NOMO-1 treated with dmso at 0.1 percent for 144 hours (cell line): ENCODE data around the gene KRTAP9-3.
"Not testable (repeated sequence)": the region's sequence is repeated elsewhere in the genome, so short reads cannot be mapped to it uniquely, and the experiment has no call there.

ENCODE experiments used
- DNase-seq: peaks from one replicate; lab custom pipeline; 2025; ENCODE audit not compliant: unreplicated experiment; lab: John Stamatoyannopoulos, UW

KRTAP9-3 gene

GRCh38 chr17:41232399-41233105 is at the start of gene KRTAP9-3:
TSS of gene KRTAP9-3 (plus strand) at chr17:41232449. CDS start at chr17:41232502, 53 bp downstream.
- not testable (repeated sequence) for DNase-seq

DNA sequence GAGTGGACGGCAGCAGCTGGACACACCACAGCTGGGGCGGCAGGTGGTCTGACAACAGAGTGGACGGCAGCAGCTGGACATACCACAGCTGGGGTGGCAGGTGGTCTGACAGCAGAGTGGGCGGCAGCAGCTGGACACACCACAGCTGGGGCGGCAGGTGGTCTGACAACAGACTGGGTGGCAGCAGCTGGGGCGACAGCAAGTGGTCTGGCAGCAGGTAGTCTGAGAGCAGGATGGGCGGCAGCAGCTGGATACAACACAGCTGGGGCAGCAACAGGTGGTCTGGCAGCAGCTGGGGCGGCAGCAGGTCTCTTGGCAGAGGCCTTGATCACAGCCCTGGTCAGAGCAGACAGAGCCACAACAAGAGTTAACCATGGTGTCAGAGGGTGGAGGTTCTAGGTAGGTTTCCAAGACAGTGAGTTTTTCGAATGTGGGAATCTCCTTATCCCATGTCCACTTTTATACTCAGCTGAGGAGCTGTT is 47.7 kb upstream of the KRTAP9-3 start, which contains the start of gene KRTAP4-1:
Gene KRTAP4-1 (minus strand): TSS at position 432 of the 482 bp plus-strand sequence. CDS start 57 bp downstream, at position 375.
- DNase-seq = no peak

DNA sequence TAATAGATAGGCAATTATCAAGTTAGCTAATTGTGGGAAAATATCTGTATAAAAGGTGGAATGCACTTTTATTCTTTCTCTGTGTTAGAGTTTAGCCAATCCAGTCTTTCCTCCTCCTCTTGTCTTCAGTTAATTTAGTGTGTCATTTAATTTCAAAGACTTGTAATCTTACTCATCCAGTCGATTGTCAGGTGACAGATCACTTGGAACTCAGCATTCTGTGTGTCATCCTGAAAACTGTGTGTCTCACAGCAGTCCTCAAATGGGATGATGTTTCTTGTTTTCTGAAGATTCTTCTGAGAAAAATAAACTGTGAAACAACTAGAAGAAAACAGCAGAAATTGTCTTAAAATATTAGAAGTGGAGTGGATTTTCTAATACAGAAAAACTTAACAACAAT is 47.2 kb upstream of the KRTAP9-3 start:
- DNase-seq = no peak

- DNase-seq = no peak
These were observed 45.4 kb upstream of the KRTAP9-3 start for GRCh38 chr17:41186872-41187271.

GRCh38 chr17:41189837-41190318 is 42.4 kb upstream of the KRTAP9-3 start, which contains the start of gene KRTAP9-1:
TSS of gene KRTAP9-1 (plus strand) at chr17:41189887. CDS start at chr17:41189887, 0 bp downstream.
- not testable (repeated sequence) for DNase-seq

- no peak for DNase-seq
These were observed 41.9 kb upstream of the KRTAP9-3 start for GRCh38 chr17:41190328-41190727.

GRCh38 chr17:41196068-41196467 is 36.2 kb upstream of the KRTAP9-3 start:
- no peak for DNase-seq

- no peak for DNase-seq
These were observed 32.7 kb upstream of the KRTAP9-3 start for GRCh38 chr17:41199421-41200078.

GRCh38 chr17:41211845-41212466 is 20.3 kb upstream of the KRTAP9-3 start:
- DNase-seq = no peak

DNA sequence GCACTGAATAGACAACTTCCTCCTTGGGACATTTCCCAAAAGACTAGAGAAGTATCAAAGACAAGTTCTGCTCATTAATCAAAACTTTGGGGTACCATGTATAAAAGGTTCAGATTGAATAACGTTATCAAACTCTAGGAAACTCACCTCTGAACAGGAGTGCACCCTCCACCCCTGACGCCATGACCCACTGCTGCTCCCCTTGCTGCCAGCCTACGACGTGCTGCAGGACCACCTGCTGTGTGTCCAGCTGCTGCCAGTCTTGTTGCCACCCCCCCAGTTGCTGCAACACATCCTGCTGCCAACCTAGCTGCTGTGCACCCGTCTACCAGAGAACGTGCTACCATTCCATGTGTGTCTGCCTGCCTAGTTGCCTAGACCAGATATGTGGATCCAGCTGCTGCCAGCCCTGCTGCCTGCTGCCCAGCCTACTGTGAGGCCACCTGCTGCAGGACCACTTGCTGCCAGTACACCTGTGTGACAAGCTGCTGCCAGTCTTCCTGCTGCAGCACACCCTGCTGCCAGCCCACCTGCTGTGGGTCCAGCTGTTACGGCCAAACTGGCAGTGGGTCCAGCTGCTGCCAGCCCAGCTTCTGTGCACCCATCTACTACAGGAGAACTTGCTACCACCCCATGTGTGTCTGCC is 19.6 kb upstream of the KRTAP9-3 start:
- no peak for DNase-seq

GRCh38 chr17:41215681-41216080 is 16.6 kb upstream of the KRTAP9-3 start:
- no peak for DNase-seq

DNA sequence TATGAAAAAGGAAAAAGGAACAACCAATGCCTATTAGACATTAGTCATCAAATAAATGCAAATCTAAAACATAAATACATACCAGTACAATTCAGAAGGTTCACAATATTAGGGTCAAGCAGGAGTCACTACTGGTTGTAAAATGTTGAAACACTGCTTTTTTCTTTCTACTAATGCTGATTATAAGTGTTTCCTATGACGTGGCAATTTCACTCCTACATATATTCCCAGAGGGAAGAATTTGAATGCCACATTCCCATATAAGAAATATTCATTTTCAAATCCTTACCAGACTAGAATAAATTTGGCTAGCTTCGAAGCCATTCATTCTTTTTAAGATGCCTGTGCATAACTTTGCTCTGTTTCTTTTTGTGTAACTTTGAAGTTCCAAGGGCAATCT is 8.4 kb upstream of the KRTAP9-3 start:
- no peak for DNase-seq

GRCh38 chr17:41226051-41226450 is 6.2 kb upstream of the KRTAP9-3 start:
- no peak for DNase-seq

DNA sequence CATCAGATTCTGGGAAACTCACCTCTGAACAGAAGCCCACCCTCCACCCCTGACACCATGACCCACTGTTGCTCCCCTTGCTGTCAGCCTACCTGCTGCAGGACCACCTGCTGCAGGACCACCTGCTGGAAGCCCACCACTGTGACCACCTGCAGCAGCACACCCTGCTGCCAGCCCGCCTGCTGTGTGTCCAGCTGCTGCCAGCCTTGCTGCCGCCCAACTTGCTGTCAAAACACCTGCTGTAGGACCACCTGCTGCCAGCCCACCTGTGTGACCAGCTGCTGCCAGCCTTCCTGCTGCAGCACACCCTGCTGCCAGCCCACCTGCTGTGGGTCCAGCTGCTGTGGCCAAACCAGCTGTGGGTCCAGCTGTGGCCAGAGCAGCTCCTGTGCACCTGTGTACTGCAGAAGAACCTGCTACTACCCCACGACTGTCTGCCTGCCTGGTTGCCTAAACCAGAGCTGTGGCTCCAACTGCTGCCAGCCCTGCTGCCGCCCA is 5.6 kb upstream of the KRTAP9-3 start, which contains the start of gene KRTAP9-2:
Gene KRTAP9-2 (plus strand): TSS at position 51 of the 498 bp plus-strand sequence. CDS start 7 bp downstream, at position 58.
- DNase-seq = not testable (repeated sequence)

- DNase-seq = no peak
These were observed 2.2 kb upstream of the KRTAP9-3 start for GRCh38 chr17:41230094-41230493.

DNA sequence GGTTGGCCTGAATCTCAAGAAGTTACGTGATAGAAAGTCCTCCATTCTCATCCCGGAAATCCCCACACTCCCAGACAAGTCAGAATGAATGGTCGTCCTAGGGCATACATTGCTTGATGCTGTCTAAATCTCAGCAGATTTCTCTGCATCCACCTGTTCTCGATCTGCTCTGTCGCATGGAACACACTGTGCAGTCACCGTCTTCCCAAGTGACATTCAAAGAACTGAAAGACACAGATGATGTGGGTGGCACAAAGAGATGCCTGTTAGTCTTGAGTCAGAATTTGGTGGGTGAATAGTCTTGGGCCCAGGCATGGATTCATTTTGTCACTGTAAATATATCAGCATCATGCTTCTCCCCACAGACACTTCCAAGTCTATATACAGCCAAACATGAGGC is 518 bp upstream of the KRTAP9-3 start:
- DNase-seq = no peak

- DNase-seq = not testable (repeated sequence)
These were observed 4.9 kb downstream of the KRTAP9-3 start for GRCh38 chr17:41237116-41237515.

- DNase-seq = not testable (repeated sequence)
These were observed 5.7 kb downstream of the KRTAP9-3 start, which contains the start of gene KRTAP9-8 for GRCh38 chr17:41237949-41238437. TSS of gene KRTAP9-8 (plus strand) at chr17:41237999. CDS start at chr17:41238052, 53 bp downstream.

DNA sequence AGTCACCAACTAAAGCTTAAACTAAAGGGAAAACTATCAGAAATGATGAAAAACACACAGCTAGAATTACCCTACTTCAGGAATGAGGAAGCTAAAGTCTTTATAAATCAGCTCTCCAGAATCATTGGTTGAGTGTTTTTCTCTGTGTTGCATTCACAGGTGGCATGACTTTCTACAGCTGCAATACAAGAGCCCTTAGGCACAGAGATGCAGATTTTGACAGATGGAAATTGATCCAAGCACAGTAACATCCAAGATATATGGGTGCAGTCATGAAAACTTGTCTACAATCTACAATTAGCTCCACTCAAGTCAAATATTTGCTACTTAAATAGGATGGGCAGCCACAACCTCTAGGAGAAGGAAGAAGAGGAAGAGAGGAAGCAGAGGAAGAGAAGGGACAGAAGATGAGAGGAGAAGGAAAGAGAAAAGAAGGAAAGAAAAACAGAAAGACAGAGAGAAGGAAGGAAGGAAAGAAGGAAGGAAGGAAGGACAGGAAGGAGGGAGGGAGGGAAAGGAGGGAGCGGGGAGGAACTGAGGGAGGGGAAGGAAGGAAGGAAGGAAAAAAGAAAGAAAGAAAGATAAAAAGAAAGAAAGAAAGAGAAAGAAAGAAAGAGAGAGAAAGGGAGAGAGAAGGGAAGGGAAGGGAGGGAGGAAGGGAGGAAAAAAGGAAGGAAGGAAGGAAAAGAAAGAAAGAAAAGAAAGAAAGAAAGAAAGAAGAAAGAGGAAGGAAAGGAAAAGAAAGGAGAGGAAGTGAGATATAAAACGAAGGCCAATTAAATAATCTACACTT is 14.9 kb downstream of the KRTAP9-3 start:
- DNase-seq = not testable (repeated sequence)
